Measurements from ENCODE around the gene DOCK10. TPM values are rescaled to one million over a fixed set of nuclear protein-coding genes. Genes with fewer than 3 reads are reported as not detected.

DOCK10 gene
- total RNA-seq, 1 donor from 2014 or later, result 30.9 TPM

DNA sequence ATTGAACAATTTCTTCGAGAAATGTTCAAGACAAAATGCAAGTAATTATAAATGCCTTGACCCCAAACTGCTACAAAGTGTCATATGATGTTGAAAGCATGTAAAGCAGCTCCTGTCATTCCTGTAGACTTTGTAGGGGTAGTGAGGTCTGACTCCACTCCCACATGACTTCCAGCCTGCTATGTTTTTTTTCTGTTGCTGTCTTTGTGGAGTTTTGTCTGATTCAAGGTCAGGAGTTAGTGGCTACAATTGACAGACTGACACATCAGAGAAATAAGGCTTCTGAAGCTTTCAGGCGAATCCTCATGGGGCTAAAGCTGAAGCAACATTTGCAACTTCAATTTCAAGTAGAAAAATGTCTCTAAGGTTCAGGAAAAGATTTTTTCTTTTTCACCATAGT, 262.2 kb downstream of the DOCK10 start:
- intact Hi-C loops (cut with DNase I), result no loop called here
- Histone ChIP-seq H3K36me3 (peaks cover under 1 to 31% of the 10 kb centered on the region in 2 donors), H3K27ac (no peak overlapping the region), H3K4me3 (no peak overlapping the region), H3K27me3 (no peaks in the 10 kb centered on the region), H3K4me1 (no peaks in the 10 kb centered on the region), H3K9me3 (no peaks in the 10 kb centered on the region)
- TF ChIP-seq, protein P1, sequence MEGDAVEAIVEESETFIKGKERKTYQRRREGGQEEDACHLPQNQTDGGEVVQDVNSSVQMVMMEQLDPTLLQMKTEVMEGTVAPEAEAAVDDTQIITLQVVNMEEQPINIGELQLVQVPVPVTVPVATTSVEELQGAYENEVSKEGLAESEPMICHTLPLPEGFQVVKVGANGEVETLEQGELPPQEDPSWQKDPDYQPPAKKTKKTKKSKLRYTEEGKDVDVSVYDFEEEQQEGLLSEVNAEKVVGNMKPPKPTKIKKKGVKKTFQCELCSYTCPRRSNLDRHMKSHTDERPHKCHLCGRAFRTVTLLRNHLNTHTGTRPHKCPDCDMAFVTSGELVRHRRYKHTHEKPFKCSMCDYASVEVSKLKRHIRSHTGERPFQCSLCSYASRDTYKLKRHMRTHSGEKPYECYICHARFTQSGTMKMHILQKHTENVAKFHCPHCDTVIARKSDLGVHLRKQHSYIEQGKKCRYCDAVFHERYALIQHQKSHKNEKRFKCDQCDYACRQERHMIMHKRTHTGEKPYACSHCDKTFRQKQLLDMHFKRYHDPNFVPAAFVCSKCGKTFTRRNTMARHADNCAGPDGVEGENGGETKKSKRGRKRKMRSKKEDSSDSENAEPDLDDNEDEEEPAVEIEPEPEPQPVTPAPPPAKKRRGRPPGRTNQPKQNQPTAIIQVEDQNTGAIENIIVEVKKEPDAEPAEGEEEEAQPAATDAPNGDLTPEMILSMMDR (IDR thresholded peaks at IDR 0.05), result no peak
- DNase-seq (ENCODE audit: low spot score in 2 of 2), result no peak

DNA sequence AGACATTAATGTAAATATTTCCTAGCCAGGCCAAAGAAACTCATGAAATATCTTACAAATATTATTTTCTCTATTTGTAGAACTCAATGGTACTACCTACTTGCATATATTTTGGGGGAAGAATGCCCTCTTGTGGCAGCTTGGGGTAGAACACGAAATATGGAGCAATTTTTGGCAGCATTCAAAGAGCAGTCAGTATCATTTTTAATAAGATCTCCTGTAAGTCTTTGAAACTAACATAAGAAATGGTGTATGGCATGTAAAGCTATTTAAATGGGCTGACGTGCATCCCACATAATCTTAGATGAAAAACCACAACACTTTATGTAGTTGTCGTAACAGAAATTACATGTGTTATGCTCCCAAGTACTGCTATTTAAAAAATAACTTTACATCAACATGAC, 263.8 kb downstream of the DOCK10 start:
- no peak overlapping the region for H3K27ac ChIP-seq
- H3K4me3 ChIP-seq, result no peak overlapping the region
- no peaks in the 10 kb centered on the region for H3K4me1 ChIP-seq
- peaks cover 14 to 31% of the 10 kb centered on the region in 2 donors for H3K36me3 ChIP-seq
- TF ChIP-seq, protein P1 (IDR thresholded peaks at IDR 0.05), result peak; percentile 33 to 72 (median 70)
- H3K27me3 ChIP-seq, result no peaks in the 10 kb centered on the region
- H3K9me3 ChIP-seq, result no peaks in the 10 kb centered on the region
- intact Hi-C loops (cut with DNase I), result loop anchor here (2.0 kb wide), 1 partner anchor 422 kb away; no protein-coding TSS in a partner anchor
- peak in 1 of 2 donors; percentile 74 for DNase-seq (ENCODE audit: low spot score in 2 of 2)

DNA sequence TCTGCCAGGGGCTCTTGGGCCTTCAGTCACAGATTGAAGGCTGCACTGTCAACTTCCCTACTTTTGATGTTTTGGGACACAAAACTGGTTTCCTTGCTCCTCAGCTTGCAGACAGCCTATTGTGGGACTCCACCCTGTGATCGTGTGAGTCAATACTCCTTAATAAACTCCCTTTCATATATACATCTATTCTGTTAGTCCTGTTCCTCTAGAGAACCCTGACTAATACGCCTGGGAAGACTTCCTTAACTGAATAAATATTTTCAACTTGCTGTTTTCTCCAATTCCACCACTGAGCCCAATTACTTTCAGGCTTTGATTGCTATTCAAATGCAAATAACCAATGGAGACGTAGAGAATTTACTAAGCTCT, 264.7 kb downstream of the DOCK10 start:
- DNase-seq (ENCODE audit: low spot score in 2 of 2), result no peak
- Histone ChIP-seq H3K27me3 (no peaks in the 10 kb centered on the region), H3K4me3 (no peak overlapping the region), H3K9me3 (no peaks in the 10 kb centered on the region), H3K27ac (no peak overlapping the region), H3K4me1 (no peaks in the 10 kb centered on the region), H3K36me3 (peaks cover 21 to 35% of the 10 kb centered on the region in 2 donors)
- intact Hi-C loops (cut with DNase I), result no loop called here
- TF ChIP-seq, protein P1 (IDR thresholded peaks at IDR 0.05), result no peak

DNA sequence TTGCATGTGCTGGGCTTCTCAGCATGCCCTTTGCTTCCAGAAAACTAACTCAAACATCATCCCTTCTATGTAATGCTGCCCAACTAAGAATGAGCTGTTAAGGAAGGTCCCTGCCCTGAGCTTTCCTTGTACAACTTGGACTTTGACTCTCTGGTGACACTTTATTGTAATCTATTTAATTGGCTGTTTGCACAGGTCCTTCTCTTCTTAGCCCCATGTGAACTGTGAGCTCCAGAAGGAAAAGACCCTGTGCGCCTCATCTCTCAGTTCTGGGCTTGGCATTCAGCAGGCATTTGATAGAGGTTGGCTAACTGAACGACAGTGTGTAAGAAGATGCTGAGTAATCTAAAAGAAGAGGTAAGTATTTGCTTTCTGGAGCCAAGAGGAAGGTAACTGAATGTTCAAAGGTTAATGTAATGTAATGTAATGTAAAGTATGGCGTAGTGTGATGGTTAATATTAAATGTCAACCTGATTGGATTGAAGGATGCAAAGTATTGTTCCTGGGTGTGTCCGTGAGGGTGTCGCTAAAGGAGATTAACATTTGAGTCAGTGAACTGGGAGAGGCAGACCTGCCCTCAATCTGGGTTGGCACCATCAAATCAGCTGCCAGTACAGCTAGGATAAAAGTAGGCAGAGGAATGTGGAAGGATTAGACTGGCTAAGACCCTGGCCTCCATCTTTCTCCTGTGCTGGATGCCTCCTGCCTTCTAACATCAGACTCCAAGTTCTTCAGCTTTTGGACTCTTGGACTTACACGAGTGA, 265.3 kb downstream of the DOCK10 start:
- DNase-seq (ENCODE audit: low spot score in 2 of 2), result no peak
- Histone ChIP-seq H3K4me1 (no peaks in the 10 kb centered on the region), H3K27me3 (no peaks in the 10 kb centered on the region), H3K27ac (no peak overlapping the region), H3K4me3 (no peak overlapping the region), H3K36me3 (peaks cover 21 to 39% of the 10 kb centered on the region in 2 donors), H3K9me3 (no peaks in the 10 kb centered on the region)
- TF ChIP-seq, protein P1 (IDR thresholded peaks at IDR 0.05), result no peak
- intact Hi-C loops (cut with DNase I), result no loop called here

DNA sequence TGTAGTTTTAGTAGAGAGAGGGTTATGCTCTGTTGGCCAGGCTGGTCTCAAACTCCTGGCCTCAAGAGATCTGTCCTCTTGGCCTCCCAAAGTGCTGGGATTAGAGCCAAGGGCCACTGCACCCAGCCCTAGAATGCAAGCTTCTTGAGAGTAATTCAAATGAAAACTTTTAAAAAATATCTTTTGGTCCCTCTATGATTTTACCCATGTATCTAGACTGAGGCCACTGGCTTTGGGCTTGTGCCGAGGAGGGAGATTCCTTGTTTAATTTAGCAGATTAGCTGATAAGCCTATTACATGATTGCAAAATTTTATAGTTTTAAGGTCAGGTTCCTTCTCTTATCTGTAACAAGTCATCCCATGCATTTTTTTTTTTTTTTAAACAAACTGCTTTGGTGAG, 266.6 kb downstream of the DOCK10 start:
- Histone ChIP-seq H3K9me3 (no peaks in the 10 kb centered on the region), H3K36me3 (peaks cover 21 to 42% of the 10 kb centered on the region in 2 donors), H3K27ac (no peak overlapping the region), H3K4me3 (no peak overlapping the region), H3K4me1 (no peaks in the 10 kb centered on the region), H3K27me3 (no peaks in the 10 kb centered on the region)
- TF ChIP-seq, protein P1 (IDR thresholded peaks at IDR 0.05), result no peak
- intact Hi-C loops (cut with DNase I), result no loop called here
- DNase-seq (ENCODE audit: low spot score in 2 of 2), result no peak
